ENCODE measurements around the gene MAML2. TPM values are rescaled to one million over a fixed set of nuclear protein-coding genes. Genes with fewer than 3 reads are reported as not detected.

The MAML2 gene
- total and polyA plus RNA-seq, 2 experiments from 2014 or later = 4.7 to 15.3 TPM

- TF ChIP-seq EZH2phosphoT487 (IDR thresholded peaks at IDR 0.05; ENCODE audit: low read depth, severe bottlenecking, unreplicated experiment) (no peak), EZH2 (IDR thresholded peaks at IDR 0.05; ENCODE audit: borderline replicate concordance) (no peak)
- TF ChIP-seq, protein P1, sequence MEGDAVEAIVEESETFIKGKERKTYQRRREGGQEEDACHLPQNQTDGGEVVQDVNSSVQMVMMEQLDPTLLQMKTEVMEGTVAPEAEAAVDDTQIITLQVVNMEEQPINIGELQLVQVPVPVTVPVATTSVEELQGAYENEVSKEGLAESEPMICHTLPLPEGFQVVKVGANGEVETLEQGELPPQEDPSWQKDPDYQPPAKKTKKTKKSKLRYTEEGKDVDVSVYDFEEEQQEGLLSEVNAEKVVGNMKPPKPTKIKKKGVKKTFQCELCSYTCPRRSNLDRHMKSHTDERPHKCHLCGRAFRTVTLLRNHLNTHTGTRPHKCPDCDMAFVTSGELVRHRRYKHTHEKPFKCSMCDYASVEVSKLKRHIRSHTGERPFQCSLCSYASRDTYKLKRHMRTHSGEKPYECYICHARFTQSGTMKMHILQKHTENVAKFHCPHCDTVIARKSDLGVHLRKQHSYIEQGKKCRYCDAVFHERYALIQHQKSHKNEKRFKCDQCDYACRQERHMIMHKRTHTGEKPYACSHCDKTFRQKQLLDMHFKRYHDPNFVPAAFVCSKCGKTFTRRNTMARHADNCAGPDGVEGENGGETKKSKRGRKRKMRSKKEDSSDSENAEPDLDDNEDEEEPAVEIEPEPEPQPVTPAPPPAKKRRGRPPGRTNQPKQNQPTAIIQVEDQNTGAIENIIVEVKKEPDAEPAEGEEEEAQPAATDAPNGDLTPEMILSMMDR (IDR thresholded peaks at IDR 0.05; ENCODE audit: poor library complexity) = no peak
- no peaks in the 10 kb centered on the region for H3K4me1 ChIP-seq (ENCODE audit: insufficient read depth)
- DNase-seq (ENCODE audit: low spot score) = no peak
- H3K27ac ChIP-seq = no peak overlapping the region
- WGBS (ENCODE audit: low lambda C conversion rate, missing lambda C conversion rate) = 68% methylated on average over 2 of the region's 2 CpGs
- H3K4me2 ChIP-seq = no peak overlapping the region
- H3K9me2 ChIP-seq (replicated peaks; ENCODE audit: insufficient read depth) = no peaks in the 10 kb centered on the region
- H3K9me3 ChIP-seq (ENCODE audit: low read depth) = no peaks in the 10 kb centered on the region
- no peaks in the 10 kb centered on the region for H3K36me3 ChIP-seq (replicated peaks; ENCODE audit: insufficient read depth, low read depth)
- no peak overlapping the region for H3K4me3 ChIP-seq
- no peak overlapping the region for H2AFZ ChIP-seq
- no peaks in the 10 kb centered on the region for H3K79me2 ChIP-seq
- H3K27me3 ChIP-seq = no peaks in the 10 kb centered on the region
- H4K20me1 ChIP-seq (ENCODE audit: insufficient read depth, poor library complexity, severe bottlenecking) = no peaks in the 10 kb centered on the region
Observed at GRCh38 chr11:95972060-95972459, 370.9 kb downstream of the MAML2 start.

DNA sequence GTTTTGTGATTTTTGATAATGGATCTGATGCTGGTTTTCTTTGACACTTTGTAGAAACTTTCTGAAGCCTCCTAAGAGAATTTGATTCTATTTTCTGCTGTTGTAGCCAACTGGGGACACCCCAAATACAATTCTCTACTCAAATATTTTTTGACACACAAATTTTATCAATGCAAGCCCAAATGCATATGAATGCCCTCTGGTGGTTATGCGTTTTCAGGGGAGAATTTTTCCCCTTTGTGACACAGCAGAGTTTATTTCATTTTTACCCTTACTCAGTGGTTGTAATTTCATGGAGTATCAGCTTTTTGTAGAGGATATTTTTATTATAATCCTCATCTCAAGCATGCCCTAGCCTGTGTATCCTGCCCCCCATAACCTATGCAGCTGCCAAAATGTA lies 374.4 kb downstream of the MAML2 start:
- Histone ChIP-seq H3K4me2 (no peak overlapping the region), H2AFZ (no peak overlapping the region), H3K9me3 (ENCODE audit: low read depth) (no peaks in the 10 kb centered on the region), H3K4me1 (ENCODE audit: insufficient read depth) (no peaks in the 10 kb centered on the region), H3K4me3 (no peak overlapping the region), H3K27ac (no peak overlapping the region), H3K27me3 (no peaks in the 10 kb centered on the region), H4K20me1 (ENCODE audit: insufficient read depth, poor library complexity, severe bottlenecking) (no peaks in the 10 kb centered on the region), H3K79me2 (no peaks in the 10 kb centered on the region), H3K36me3 (replicated peaks; ENCODE audit: insufficient read depth, low read depth) (no peaks in the 10 kb centered on the region), H3K9me2 (replicated peaks; ENCODE audit: insufficient read depth) (no peaks in the 10 kb centered on the region)
- TF ChIP-seq, protein P1 (IDR thresholded peaks at IDR 0.05; ENCODE audit: poor library complexity) = no peak
- TF ChIP-seq EZH2phosphoT487 (IDR thresholded peaks at IDR 0.05; ENCODE audit: low read depth, severe bottlenecking, unreplicated experiment) (no peak), EZH2 (IDR thresholded peaks at IDR 0.05; ENCODE audit: borderline replicate concordance) (no peak)
- no peak for DNase-seq (ENCODE audit: low spot score)
- WGBS (ENCODE audit: low lambda C conversion rate, missing lambda C conversion rate) = 89% methylated on average over 1 of the region's 1 CpG

DNA sequence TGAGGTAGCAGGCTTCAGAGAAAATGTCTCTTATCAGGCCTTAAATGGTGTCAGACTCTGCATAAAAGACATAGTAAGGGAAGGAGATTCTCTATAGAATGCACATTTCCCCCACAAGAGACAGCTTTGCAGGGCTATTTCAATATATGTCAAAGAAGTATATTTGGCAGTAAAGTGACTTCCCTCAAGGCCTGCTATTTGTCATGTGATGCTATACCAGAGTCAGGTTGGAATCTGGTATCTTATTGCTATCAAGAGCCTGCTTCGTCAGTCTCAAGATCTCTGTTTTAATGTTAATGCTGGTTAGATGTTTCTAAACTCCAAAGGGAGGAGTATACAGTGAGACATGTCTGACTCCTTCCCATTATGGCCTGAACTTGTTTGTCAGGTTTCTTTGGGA lies 378.7 kb downstream of the MAML2 start:
- Histone ChIP-seq H3K4me2 (no peak overlapping the region), H3K27ac (no peak overlapping the region), H4K20me1 (ENCODE audit: insufficient read depth, poor library complexity, severe bottlenecking) (no peaks in the 10 kb centered on the region), H2AFZ (no peak overlapping the region), H3K36me3 (replicated peaks; ENCODE audit: insufficient read depth, low read depth) (no peaks in the 10 kb centered on the region), H3K9me2 (replicated peaks; ENCODE audit: insufficient read depth) (no peaks in the 10 kb centered on the region), H3K27me3 (no peaks in the 10 kb centered on the region), H3K79me2 (no peaks in the 10 kb centered on the region), H3K4me1 (ENCODE audit: insufficient read depth) (no peaks in the 10 kb centered on the region), H3K9me3 (ENCODE audit: low read depth) (no peaks in the 10 kb centered on the region), H3K4me3 (no peak overlapping the region)
- TF ChIP-seq, protein P1 (IDR thresholded peaks at IDR 0.05; ENCODE audit: poor library complexity) = no peak
- no peak for TF ChIP-seq EZH2phosphoT487 (IDR thresholded peaks at IDR 0.05; ENCODE audit: low read depth, severe bottlenecking, unreplicated experiment)
- no peak for TF ChIP-seq EZH2 (IDR thresholded peaks at IDR 0.05; ENCODE audit: borderline replicate concordance)
- DNase-seq (ENCODE audit: low spot score) = no peak
- WGBS (ENCODE audit: low lambda C conversion rate, missing lambda C conversion rate) = 62% methylated on average over 1 of the region's 1 CpG

GRCh38 chr11:95961758-95962157 lies 381.2 kb downstream of the MAML2 start:
- Histone ChIP-seq H3K27me3 (no peaks in the 10 kb centered on the region), H3K79me2 (no peaks in the 10 kb centered on the region), H3K4me3 (no peak overlapping the region), H3K9me2 (replicated peaks; ENCODE audit: insufficient read depth) (no peaks in the 10 kb centered on the region), H2AFZ (no peak overlapping the region), H3K4me1 (ENCODE audit: insufficient read depth) (no peaks in the 10 kb centered on the region), H3K36me3 (replicated peaks; ENCODE audit: insufficient read depth, low read depth) (no peaks in the 10 kb centered on the region), H4K20me1 (ENCODE audit: insufficient read depth, poor library complexity, severe bottlenecking) (no peaks in the 10 kb centered on the region), H3K27ac (no peak overlapping the region), H3K4me2 (no peak overlapping the region), H3K9me3 (ENCODE audit: low read depth) (no peaks in the 10 kb centered on the region)
- 88% methylated on average over 1 of the region's 1 CpG for WGBS (ENCODE audit: low lambda C conversion rate, missing lambda C conversion rate)
- TF ChIP-seq EZH2phosphoT487 (IDR thresholded peaks at IDR 0.05; ENCODE audit: low read depth, severe bottlenecking, unreplicated experiment) (no peak), EZH2 (IDR thresholded peaks at IDR 0.05; ENCODE audit: borderline replicate concordance) (no peak)
- TF ChIP-seq, protein P1 (IDR thresholded peaks at IDR 0.05; ENCODE audit: poor library complexity) = no peak
- DNase-seq (ENCODE audit: low spot score) = no peak

Measured in hepatocyte (in vitro differentiated cells).